Spleen (tissue), 11 donors: ENCODE results near the gene CYP3A5. TPM values are rescaled to one million over a fixed set of nuclear protein-coding genes. Genes with fewer than 3 reads are reported as not detected.

Experiments used
- DNase-seq: peaks from one replicate; pipeline ENCODE4 v3.0.0-alpha.2; 2020
- H3K27ac ChIP-seq, 8 donors: fragments of 200-600 bp; sonication (generic) in 7 of 8; 1 replicate in 4 of 8; 2 replicates in 4 of 8; pipeline versions ENCODE4 v1.5.0 to v1.8.0; 2016 to 2021; ENCODE audit warnings: inconsistent platforms in 4 of 8, mild to moderate bottlenecking in 4 of 8, moderate library complexity in 1 of 8
- H3K27me3 ChIP-seq, 7 donors: fragments of 200-600 bp; sonication (generic) in 6 of 7; replicated peaks in 1 of 7; 1 replicate in 4 of 7; 2 replicates in 3 of 7; pipeline versions ENCODE4 v1.5.0 to v1.8.0; 2016 to 2021; ENCODE audit warnings: inconsistent platforms in 3 of 7, mild to moderate bottlenecking in 1 of 7
- H3K36me3 ChIP-seq, 6 donors: fragments of 200-600 bp; sonication (generic) in 5 of 6; 1 replicate in 4 of 6; 2 replicates in 2 of 6; pipeline versions ENCODE4 v1.5.0 to v1.8.0; 2016 to 2021; ENCODE audit warnings: inconsistent platforms in 2 of 6
- H3K4me1 ChIP-seq, 6 donors: fragments of 200-600 bp; sonication (generic) in 5 of 6; 1 replicate in 3 of 6; 2 replicates in 3 of 6; pipeline versions ENCODE4 v1.5.0 to v1.8.0; 2016 to 2021; ENCODE audit warnings: inconsistent platforms in 3 of 6
- H3K4me3 ChIP-seq, 8 donors: fragments of 200-600 bp; sonication (generic) in 7 of 8; 1 replicate in 4 of 8; 2 replicates in 4 of 8; pipeline versions ENCODE4 v1.5.0 to v1.8.0; 2016 to 2021; ENCODE audit warnings: inconsistent platforms in 4 of 8, mild to moderate bottlenecking in 4 of 8, moderate library complexity in 2 of 8
- H3K9me3 ChIP-seq, 8 donors: fragments of 200-600 bp; sonication (generic) in 7 of 8; 1 replicate in 4 of 8; 2 replicates in 4 of 8; pipeline versions ENCODE4 v1.5.0 to v1.8.0; 2016 to 2021; ENCODE audit warnings: inconsistent platforms in 4 of 8
- CTCF ChIP-seq, 11 experiments: fragments of 200-600 bp in 7 of 11; fragments of 450-650 bp in 4 of 11; sonication (generic) in 4 of 11; IDR thresholded peaks in 8 of 11; conservative IDR thresholded peaks in 3 of 11; 1 replicate in 7 of 11; 2 replicates in 4 of 11; pipeline versions ENCODE4 v1.4.0 to v1.8.0; 2016 to 2021; ENCODE audit warnings: antibody characterized with exemption in 11 of 11, inconsistent platforms in 4 of 11, mild to moderate bottlenecking in 1 of 11
- POLR2A ChIP-seq, 3 donors: fragments of 450-650 bp; IDR thresholded peaks; one replicate each; pipeline ENCODE4 v1.5.1; 2017; ENCODE audit warnings: antibody characterized with exemption in 3 of 3, mild to moderate bottlenecking in 1 of 3
- POLR2AphosphoS5 ChIP-seq, 3 donors: sonication (generic); formaldehyde crosslinking; IDR thresholded peaks; one replicate each; pipeline ENCODE4 v1.5.1; 2017; ENCODE audit warnings: antibody characterized with exemption in 3 of 3
- WGBS, 5 donors: extraction: QIAGEN DNeasy Blood & Tissue Kit in 3 of 5; methylation state at CpG; one replicate each; pipeline versions ENCODE4 v1.1.5 to v1.1.7; 2013 to 2018; 5-methylcytosine and 5-hydroxymethylcytosine counted together
- intact Hi-C: fragments of 100-400 bp; cut with DNase I; formaldehyde crosslinking; loops from one replicate; pipeline ENCODE4 v1.15.0; 2023; ENCODE audit warnings: low total_unique reads
- polyA plus RNA-seq, 3 donors: library from polyadenylated mRNA; stranded (reverse); fragments of 200-250 nt; gene quantifications; one replicate each; pipeline ENCODE4 v1.2.1, GENCODE V29; 2013
- total RNA-seq, 7 donors: library from RNA; depleted of rRNA in 3 of 7; stranded (reverse); fragments of >200 nt in 3 of 7; fragmentation: NEBNext Ultra II Directional in 4 of 7; extraction: Animal tissue kit (Norgen Biotek cat#: 25700) in 4 of 7; gene quantifications; one replicate each; pipeline versions ENCODE4 v1.1.0 to v1.2.1, GENCODE V29; 2016 to 2021
- donor health status: healthy with polysubstance abuse.
- donor health status: DM: no; HTN: no; CAD: no; lungs with moderate emphysema.
- donor health status: DM: no; HTN: no; CAD: no.
- donor health status: Bipolar disorder and iron deficiency.
- donor health status: healthy.
- donor health status: DM: no; HTN: no; CAD: no.
- donor health status: DM: yes; HTN: yes; CAD: no.

The CYP3A5 gene
- total and polyA plus RNA-seq, 10 donors: 0.09 to 0.10 TPM; not detected in 8

GRCh38 chr7:99625321-99625720 lies 54.5 kb downstream of the CYP3A5 start:
- DNase-seq: no peak
- peaks cover 4 to 52% (median 16%) of the 10 kb centered on the region in 6 donors for H3K4me1 ChIP-seq
- H3K9me3 ChIP-seq: no peaks in the 10 kb centered on the region
- intact Hi-C loops: no loop called here
- WGBS, 5 donors: 75 to 97% (median 85%) methylated on average over 5 of the region's 5 CpGs
- H3K4me3 ChIP-seq: no peak overlapping the region
- no peaks in the 10 kb centered on the region for H3K27me3 ChIP-seq
- H3K36me3 ChIP-seq: peaks cover 6 to 100% (median 100%) of the 10 kb centered on the region in 6 donors
- TF ChIP-seq POLR2A (IDR thresholded peaks at IDR 0.05) (no peak), POLR2AphosphoS5 (IDR thresholded peaks at IDR 0.05) (no peak), CTCF (IDR thresholded peaks at IDR 0.05 in 8 of 11, conservative IDR thresholded peaks at IDR 0.05 in 3 of 11) (no peak)
- H3K27ac ChIP-seq: peak overlapping the region in 2 of 8 donors; percentile 68 to 80

- Histone ChIP-seq H3K36me3 (peaks cover 6 to 100% (median 100%) of the 10 kb centered on the region in 6 donors), H3K4me1 (peaks cover 4 to 60% (median 19%) of the 10 kb centered on the region in 6 donors), H3K9me3 (no peaks in the 10 kb centered on the region), H3K4me3 (peak overlapping the region in 1 of 8 donors; percentile 30), H3K27me3 (no peaks in the 10 kb centered on the region), H3K27ac (peak overlapping the region in 6 of 8 donors; percentile 24 to 80 (median 66))
- intact Hi-C loops: no loop called here
- peak; percentile 78 to 83 (median 78) for TF ChIP-seq POLR2AphosphoS5 (IDR thresholded peaks at IDR 0.05)
- TF ChIP-seq CTCF (IDR thresholded peaks at IDR 0.05 in 8 of 11, conservative IDR thresholded peaks at IDR 0.05 in 3 of 11): no peak
- WGBS, 5 donors: 56 to 71% (median 60%) methylated on average over 16 of the region's 16 CpGs
- peak; percentile 83 for DNase-seq
Observed at GRCh38 chr7:99624484-99624883, 55.3 kb downstream of the CYP3A5 start.

GRCh38 chr7:99623702-99624447 lies 55.9 kb downstream of the CYP3A5 start:
- TF ChIP-seq POLR2AphosphoS5 (IDR thresholded peaks at IDR 0.05) (no peak), POLR2A (IDR thresholded peaks at IDR 0.05) (no peak), CTCF (IDR thresholded peaks at IDR 0.05 in 8 of 11, conservative IDR thresholded peaks at IDR 0.05 in 3 of 11) (no peak)
- H3K27ac ChIP-seq: peak overlapping the region in 6 of 8 donors; percentile 24 to 80 (median 66)
- intact Hi-C loops: no loop called here

GRCh38 chr7:99623091-99623693 lies 56.6 kb downstream of the CYP3A5 start:
- H3K9me3 ChIP-seq: no peaks in the 10 kb centered on the region
- no peaks in the 10 kb centered on the region for H3K27me3 ChIP-seq
- H3K4me1 ChIP-seq: peaks cover 5 to 73% (median 27%) of the 10 kb centered on the region in 6 donors
- 74 to 83% (median 80%) methylated on average over 7 of the region's 7 CpGs for WGBS, 5 donors
- peak overlapping the region in 6 of 8 donors; percentile 24 to 80 (median 66) for H3K27ac ChIP-seq
- no peak for TF ChIP-seq CTCF (IDR thresholded peaks at IDR 0.05 in 8 of 11, conservative IDR thresholded peaks at IDR 0.05 in 3 of 11)
- no peak for TF ChIP-seq POLR2AphosphoS5 (IDR thresholded peaks at IDR 0.05)
- no peak for TF ChIP-seq POLR2A (IDR thresholded peaks at IDR 0.05)
- intact Hi-C loops: no loop called here
- no peak for DNase-seq
- H3K4me3 ChIP-seq: no peak overlapping the region
- peaks cover 6 to 100% (median 98%) of the 10 kb centered on the region in 6 donors for H3K36me3 ChIP-seq

More at GRCh38 chr7:99623702-99624447, 55.9 kb downstream of the CYP3A5 start:
- Histone ChIP-seq H3K4me1 (peaks cover 4 to 66% (median 21%) of the 10 kb centered on the region in 6 donors), H3K27me3 (no peaks in the 10 kb centered on the region), H3K9me3 (no peaks in the 10 kb centered on the region), H3K36me3 (peaks cover 6 to 100% (median 100%) of the 10 kb centered on the region in 6 donors), H3K4me3 (peak overlapping the region in 1 of 8 donors; percentile 30)
- 70 to 81% (median 80%) methylated on average over 8 to 9 of the region's 9 CpGs for WGBS, 5 donors
- DNase-seq: no peak
